Mesenchymal stem cell (in vitro differentiated cells and primary cell): ENCODE results near the gene SERINC2.

ENCODE experiments used
- DNase-seq: peaks from one replicate; pipeline ENCODE4 v3.0.0-alpha.2; 2013
- H2AFZ ChIP-seq: one replicate; pipeline ENCODE4 v1.6.1; 2013; ENCODE audit warnings: low read depth, mild to moderate bottlenecking, control low read depth, inconsistent platforms, low read length, moderate library complexity
- H2AK5ac ChIP-seq: 2 replicates; pipeline ENCODE4 v1.6.1; 2013; ENCODE audit warnings: low read length, moderate library complexity, mild to moderate bottlenecking, inconsistent platforms; ENCODE audit not compliant: severe bottlenecking
- H2BK120ac ChIP-seq: one replicate; pipeline ENCODE4 v1.6.1; 2013; ENCODE audit warnings: low read depth, mild to moderate bottlenecking, inconsistent platforms, low read length, moderate library complexity
- H2BK12ac ChIP-seq, 2 experiments: one replicate each; pipeline ENCODE4 v1.6.1; 2013; ENCODE audit warnings: inconsistent platforms in 2 of 2, low read length in 2 of 2, mild to moderate bottlenecking in 2 of 2, moderate library complexity in 2 of 2, control low read depth in 1 of 2
- H2BK15ac ChIP-seq: one replicate; pipeline ENCODE4 v1.6.1; 2013; ENCODE audit warnings: mild to moderate bottlenecking, low read depth, inconsistent platforms; ENCODE audit not compliant: poor library complexity, severe bottlenecking
- H2BK5ac ChIP-seq: 2 replicates; pipeline ENCODE4 v1.6.1; 2013; ENCODE audit warnings: low read depth, mild to moderate bottlenecking, low read length, control low read depth, inconsistent platforms; ENCODE audit not compliant: poor library complexity, severe bottlenecking
- H3K14ac ChIP-seq, 2 experiments: one replicate each; pipeline ENCODE4 v1.6.1; 2013; ENCODE audit warnings: inconsistent platforms in 2 of 2, low read length in 2 of 2, control low read depth in 1 of 2, mild to moderate bottlenecking in 1 of 2, moderate library complexity in 1 of 2
- H3K18ac ChIP-seq, 2 experiments: one replicate each; pipeline ENCODE4 v1.6.1; 2013; ENCODE audit warnings: inconsistent platforms in 2 of 2, low read length in 2 of 2, control low read depth in 1 of 2, low read depth in 1 of 2, mild to moderate bottlenecking in 1 of 2
- H3K23ac ChIP-seq, 2 experiments: one replicate each; pipeline ENCODE4 v1.6.1; 2013; ENCODE audit warnings: inconsistent platforms in 2 of 2, low read length in 2 of 2, mild to moderate bottlenecking in 2 of 2, moderate library complexity in 2 of 2, control low read depth in 1 of 2
- H3K27ac ChIP-seq: 2 replicates; pipeline ENCODE4 v1.5.1; 2013; ENCODE audit warnings: mild to moderate bottlenecking, moderate library complexity, low read length, control low read depth, inconsistent platforms; ENCODE audit not compliant: poor library complexity, severe bottlenecking
- H3K27me3 ChIP-seq, 2 experiments: 2 replicates each; pipeline versions ENCODE4 v1.6.1 to v1.7.0; 2013; ENCODE audit warnings: low read length in 2 of 2, mild to moderate bottlenecking in 2 of 2, moderate library complexity in 2 of 2, control low read depth in 1 of 2, inconsistent platforms in 1 of 2; ENCODE audit not compliant: control insufficient read depth in 1 of 2, insufficient read depth in 1 of 2
- H3K36me3 ChIP-seq, 2 experiments: 2 replicates each; pipeline versions ENCODE4 v1.6.1 to v1.7.0; 2013; ENCODE audit warnings: low read length in 2 of 2, control low read depth in 1 of 2, inconsistent platforms in 1 of 2, low read depth in 1 of 2, mild to moderate bottlenecking in 1 of 2; ENCODE audit not compliant: insufficient read depth in 2 of 2, control insufficient read depth in 1 of 2
- H3K4ac ChIP-seq, 2 experiments: one replicate each; pipeline ENCODE4 v1.6.1; 2013; ENCODE audit warnings: inconsistent platforms in 2 of 2, low read length in 2 of 2, mild to moderate bottlenecking in 2 of 2, moderate library complexity in 2 of 2, control low read depth in 1 of 2, low read depth in 1 of 2
- H3K4me1 ChIP-seq: 2 replicates; pipeline ENCODE4 v1.6.1; 2013; ENCODE audit warnings: low read depth, low read length, control low read depth; ENCODE audit not compliant: control insufficient read depth, insufficient read depth
- H3K4me2 ChIP-seq: 2 replicates; pipeline ENCODE4 v1.6.1; 2013; ENCODE audit warnings: low read length, mild to moderate bottlenecking, inconsistent platforms; ENCODE audit not compliant: poor library complexity, severe bottlenecking
- H3K4me3 ChIP-seq, 2 experiments: 2 replicates each; pipeline versions ENCODE4 v1.5.1 to v1.7.0; 2013; ENCODE audit warnings: low read length in 2 of 2, mild to moderate bottlenecking in 2 of 2, control low read depth in 1 of 2, low read depth in 1 of 2; ENCODE audit not compliant: insufficient read depth in 1 of 2
- H3K79me1 ChIP-seq: replicated peaks from 2 replicates; pipeline ENCODE4 v1.6.1; 2013; ENCODE audit warnings: mild to moderate bottlenecking, control low read depth, low read length, inconsistent platforms; ENCODE audit not compliant: poor library complexity, severe bottlenecking
- H3K9ac ChIP-seq: 2 replicates; pipeline ENCODE4 v1.7.0; 2013; ENCODE audit warnings: mild to moderate bottlenecking, low read length, moderate library complexity
- H3K9me3 ChIP-seq: 2 replicates; pipeline ENCODE4 v1.7.0; 2013; ENCODE audit warnings: mild to moderate bottlenecking, low read length; ENCODE audit not compliant: control insufficient read depth
- H4K8ac ChIP-seq: one replicate; pipeline ENCODE4 v1.6.1; 2013; ENCODE audit warnings: inconsistent platforms, mild to moderate bottlenecking, low read length, moderate library complexity
- H4K91ac ChIP-seq: one replicate; pipeline ENCODE4 v1.6.1; 2013; ENCODE audit warnings: mild to moderate bottlenecking, low read length, inconsistent platforms
- WGBS: methylation state at CpG from one replicate; pipeline ENCODE4 v1.1.7; 2013; ENCODE audit warnings: mixed read lengths; 5-methylcytosine and 5-hydroxymethylcytosine counted together

Gene SERINC2

GRCh38 chr1:31393463-31393862, 19.6 kb upstream of the SERINC2 start:
- H2BK12ac ChIP-seq = no peak overlapping the region
- H3K36me3 ChIP-seq = no peaks in the 10 kb centered on the region
- H3K23ac ChIP-seq = no peak overlapping the region
- no peak overlapping the region for H3K4me3 ChIP-seq
- no peak overlapping the region for H2BK5ac ChIP-seq
- H3K27me3 ChIP-seq = peaks cover 0 to 7% of the 10 kb centered on the region in 2 experiments
- H3K9me3 ChIP-seq = no peaks in the 10 kb centered on the region
- no peak overlapping the region for H2AFZ ChIP-seq
- H3K18ac ChIP-seq = no peak overlapping the region
- H2BK15ac ChIP-seq = no peak overlapping the region
- no peak overlapping the region for H3K14ac ChIP-seq
- no peak overlapping the region for H4K91ac ChIP-seq
- no peak for DNase-seq
- peaks cover 6% of the 10 kb centered on the region for H3K4me1 ChIP-seq
- no peak overlapping the region for H3K9ac ChIP-seq
- H3K79me1 ChIP-seq = no peaks in the 10 kb centered on the region
- no peak overlapping the region for H2AK5ac ChIP-seq
- no peak overlapping the region for H3K4me2 ChIP-seq
- H2BK120ac ChIP-seq = no peak overlapping the region
- H4K8ac ChIP-seq = no peak overlapping the region
- no peak overlapping the region for H3K4ac ChIP-seq
- H3K27ac ChIP-seq = no peak overlapping the region

GRCh38 chr1:31394584-31395193, 18.3 kb upstream of the SERINC2 start:
- Histone ChIP-seq H3K79me1 (no peaks in the 10 kb centered on the region), H2BK5ac (no peak overlapping the region), H2BK12ac (no peak overlapping the region), H2AFZ (peak overlapping the region; percentile 3), H3K18ac (no peak overlapping the region), H2BK120ac (no peak overlapping the region), H2BK15ac (no peak overlapping the region), H3K23ac (no peak overlapping the region), H3K9ac (peak overlapping the region; percentile 19), H2AK5ac (no peak overlapping the region), H3K27ac (no peak overlapping the region), H4K91ac (no peak overlapping the region), H4K8ac (no peak overlapping the region), H3K9me3 (no peaks in the 10 kb centered on the region), H3K4me2 (peak overlapping the region; percentile 7), H3K4me1 (peaks cover 6% of the 10 kb centered on the region), H3K36me3 (no peaks in the 10 kb centered on the region), H3K27me3 (peaks cover 0 to 7% of the 10 kb centered on the region in 2 experiments), H3K4ac (no peak overlapping the region), H3K14ac (peak overlapping the region in 1 of 2 experiments; percentile 3), H3K4me3 (peak overlapping the region in 1 of 2 experiments; percentile 64)
- peak; percentile 80 for DNase-seq
- WGBS = 3% methylated on average over 36 of the region's 36 CpGs

- Histone ChIP-seq H3K9ac (no peak overlapping the region), H4K91ac (no peak overlapping the region), H3K36me3 (no peaks in the 10 kb centered on the region), H2BK12ac (no peak overlapping the region), H3K4ac (no peak overlapping the region), H2BK120ac (no peak overlapping the region), H3K27ac (no peak overlapping the region), H2AK5ac (no peak overlapping the region), H2BK15ac (no peak overlapping the region), H3K23ac (no peak overlapping the region), H3K4me2 (no peak overlapping the region), H3K79me1 (no peaks in the 10 kb centered on the region), H3K4me1 (peaks cover 6% of the 10 kb centered on the region), H3K14ac (no peak overlapping the region), H3K27me3 (no peaks in the 10 kb centered on the region), H3K4me3 (no peak overlapping the region), H2AFZ (no peak overlapping the region), H2BK5ac (no peak overlapping the region), H4K8ac (no peak overlapping the region), H3K9me3 (no peaks in the 10 kb centered on the region), H3K18ac (no peak overlapping the region)
- 98% methylated on average over 2 of the region's 3 CpGs for WGBS
- peak; percentile 49 for DNase-seq
These were observed 16.2 kb upstream of the SERINC2 start for GRCh38 chr1:31396633-31397351.

GRCh38 chr1:31397360-31398095, 15.5 kb upstream of the SERINC2 start:
- WGBS = 43% methylated on average over 4 of the region's 4 CpGs
- H3K9me3 ChIP-seq = no peaks in the 10 kb centered on the region
- H4K91ac ChIP-seq = no peak overlapping the region
- no peak overlapping the region for H3K14ac ChIP-seq
- no peak overlapping the region for H2BK120ac ChIP-seq
- no peak overlapping the region for H3K4me2 ChIP-seq
- H3K79me1 ChIP-seq = no peaks in the 10 kb centered on the region
- H3K4me1 ChIP-seq = peaks cover 6% of the 10 kb centered on the region
- H3K36me3 ChIP-seq = no peaks in the 10 kb centered on the region
- no peak overlapping the region for H4K8ac ChIP-seq
- no peak overlapping the region for H3K9ac ChIP-seq
- H2BK5ac ChIP-seq = no peak overlapping the region
- H3K27me3 ChIP-seq = no peaks in the 10 kb centered on the region
- no peak overlapping the region for H2BK15ac ChIP-seq
- H2AFZ ChIP-seq = no peak overlapping the region
- no peak overlapping the region for H2BK12ac ChIP-seq
- no peak for DNase-seq
- no peak overlapping the region for H3K4ac ChIP-seq
- H2AK5ac ChIP-seq = no peak overlapping the region
- H3K27ac ChIP-seq = no peak overlapping the region
- no peak overlapping the region for H3K4me3 ChIP-seq
- H3K18ac ChIP-seq = no peak overlapping the region
- H3K23ac ChIP-seq = no peak overlapping the region
